Muscle of leg (tissue), 11 donors: ENCODE measurements around the gene WDR70. TPM values are rescaled to one million over a fixed set of nuclear protein-coding genes. Genes with fewer than 3 reads are reported as not detected.

ENCODE experiments used
- DNase-seq: peaks from one replicate; pipeline ENCODE4 v3.0.0; 2013
- H3K27ac ChIP-seq: one replicate; pipeline ENCODE4 v1.5.1; 2013; ENCODE audit warnings: mild to moderate bottlenecking, low read length, control low read depth
- H3K27me3 ChIP-seq: one replicate; pipeline ENCODE4 v1.6.1; 2013; ENCODE audit warnings: low read length; ENCODE audit not compliant: control insufficient read depth, insufficient read depth
- H3K36me3 ChIP-seq: one replicate; pipeline ENCODE4 v1.6.1; 2013; ENCODE audit warnings: low read length; ENCODE audit not compliant: control insufficient read depth, insufficient read depth
- H3K4me1 ChIP-seq: one replicate; pipeline ENCODE4 v1.6.1; 2013; ENCODE audit warnings: low read length; ENCODE audit not compliant: control insufficient read depth, insufficient read depth
- H3K4me3 ChIP-seq: one replicate; pipeline ENCODE4 v1.5.1; 2013; ENCODE audit warnings: low read length, control low read depth
- H3K9me3 ChIP-seq: replicated peaks from 2 replicates; pipeline ENCODE4 v1.6.1; 2013; ENCODE audit warnings: low read depth, low read length; ENCODE audit not compliant: control insufficient read depth
- WGBS: methylation state at CpG from one replicate; pipeline ENCODE4 v1.1.5; 2013; ENCODE audit warnings: missing lambda C conversion rate; ENCODE audit not compliant: insufficient coverage; 5-methylcytosine and 5-hydroxymethylcytosine counted together
- polyA plus RNA-seq, 8 donors: library from polyadenylated mRNA; unstranded; fragments of 120-200 nt; gene quantifications; one replicate each; pipeline versions ENCODE4 v1.2.1 to v1.2.3, GENCODE V29; 2013; ENCODE audit warnings: inconsistent platforms in 1 of 8, low replicate concordance in 1 of 8; ENCODE audit not compliant: insufficient read length in 8 of 8, insufficient read depth in 1 of 8
- total RNA-seq: library from RNA; stranded (reverse); fragments of 120-200 nt; gene quantifications from one replicate; pipeline ENCODE4 v1.2.4, GENCODE V29; 2013

WDR70 gene
- total and polyA plus RNA-seq, 9 donors: 24.3 to 44.2 (median 27.4) TPM

- H3K4me3 ChIP-seq: no peak overlapping the region
- no peaks in the 10 kb centered on the region for H3K27me3 ChIP-seq
- H3K9me3 ChIP-seq: no peaks in the 10 kb centered on the region
- H3K36me3 ChIP-seq: no peaks in the 10 kb centered on the region
- no peak overlapping the region for H3K27ac ChIP-seq
- H3K4me1 ChIP-seq: no peaks in the 10 kb centered on the region
- DNase-seq: no peak
Measured at GRCh38 chr5:37694867-37695266, 315.7 kb downstream of the WDR70 start.

GRCh38 chr5:37695647-37696046 lies 316.5 kb downstream of the WDR70 start:
- DNase-seq: no peak
- no peak overlapping the region for H3K27ac ChIP-seq
- no peaks in the 10 kb centered on the region for H3K27me3 ChIP-seq
- H3K36me3 ChIP-seq: no peaks in the 10 kb centered on the region
- no peaks in the 10 kb centered on the region for H3K4me1 ChIP-seq
- no peaks in the 10 kb centered on the region for H3K9me3 ChIP-seq
- WGBS: 75% methylated on average over 2 of the region's 3 CpGs
- no peak overlapping the region for H3K4me3 ChIP-seq

GRCh38 chr5:37696190-37697021 lies 317.3 kb downstream of the WDR70 start:
- Histone ChIP-seq H3K27me3 (no peaks in the 10 kb centered on the region), H3K9me3 (no peaks in the 10 kb centered on the region), H3K27ac (no peak overlapping the region), H3K4me1 (no peaks in the 10 kb centered on the region), H3K4me3 (no peak overlapping the region), H3K36me3 (no peaks in the 10 kb centered on the region)
- no peak for DNase-seq
- WGBS: no CpG with 5 or more reads among the region's 5 CpGs

- DNase-seq: no peak
- no peak overlapping the region for H3K4me3 ChIP-seq
- H3K4me1 ChIP-seq: no peaks in the 10 kb centered on the region
- no CpG with 5 or more reads among the region's 2 CpGs for WGBS
- H3K27me3 ChIP-seq: no peaks in the 10 kb centered on the region
- H3K27ac ChIP-seq: no peak overlapping the region
- H3K9me3 ChIP-seq: no peaks in the 10 kb centered on the region
- H3K36me3 ChIP-seq: no peaks in the 10 kb centered on the region
Measured at GRCh38 chr5:37701868-37702267, 322.8 kb downstream of the WDR70 start.

- Histone ChIP-seq H3K9me3 (no peaks in the 10 kb centered on the region), H3K27me3 (no peaks in the 10 kb centered on the region), H3K4me3 (no peak overlapping the region), H3K27ac (no peak overlapping the region), H3K4me1 (no peaks in the 10 kb centered on the region), H3K36me3 (no peaks in the 10 kb centered on the region)
- no peak for DNase-seq
- WGBS: no CpG with 5 or more reads among the region's 4 CpGs
Measured at GRCh38 chr5:37703841-37704241, 324.7 kb downstream of the WDR70 start.

GRCh38 chr5:37704406-37704805 lies 325.3 kb downstream of the WDR70 start:
- Histone ChIP-seq H3K36me3 (no peaks in the 10 kb centered on the region), H3K4me1 (no peaks in the 10 kb centered on the region), H3K9me3 (no peaks in the 10 kb centered on the region), H3K4me3 (no peak overlapping the region), H3K27me3 (no peaks in the 10 kb centered on the region), H3K27ac (no peak overlapping the region)
- DNase-seq: no peak
- 90% methylated on average over 1 of the region's 5 CpGs for WGBS

GRCh38 chr5:37709020-37709419 lies 329.9 kb downstream of the WDR70 start:
- DNase-seq: peak; percentile 50
- no peak overlapping the region for H3K4me3 ChIP-seq
- H3K27me3 ChIP-seq: no peaks in the 10 kb centered on the region
- no peaks in the 10 kb centered on the region for H3K4me1 ChIP-seq
- no peak overlapping the region for H3K27ac ChIP-seq
- no peaks in the 10 kb centered on the region for H3K9me3 ChIP-seq
- H3K36me3 ChIP-seq: no peaks in the 10 kb centered on the region

- Histone ChIP-seq H3K9me3 (no peaks in the 10 kb centered on the region), H3K27ac (no peak overlapping the region), H3K27me3 (no peaks in the 10 kb centered on the region), H3K4me1 (no peaks in the 10 kb centered on the region), H3K36me3 (no peaks in the 10 kb centered on the region), H3K4me3 (no peak overlapping the region)
- no peak for DNase-seq
- 75% methylated on average over 2 of the region's 2 CpGs for WGBS
Measured at GRCh38 chr5:37710965-37711364, 331.8 kb downstream of the WDR70 start.

- Histone ChIP-seq H3K27ac (no peak overlapping the region), H3K4me3 (no peak overlapping the region), H3K27me3 (no peaks in the 10 kb centered on the region), H3K36me3 (no peaks in the 10 kb centered on the region), H3K9me3 (no peaks in the 10 kb centered on the region), H3K4me1 (peaks cover 4% of the 10 kb centered on the region)
- 90% methylated on average over 2 of the region's 7 CpGs for whole genome bisulfite sequencing
- no peak for DNase-seq
Measured at GRCh38 chr5:37712750-37713149, 333.6 kb downstream of the WDR70 start.

- Histone ChIP-seq H3K36me3 (no peaks in the 10 kb centered on the region), H3K27me3 (no peaks in the 10 kb centered on the region), H3K27ac (no peak overlapping the region), H3K9me3 (no peaks in the 10 kb centered on the region), H3K4me1 (peaks cover 6% of the 10 kb centered on the region), H3K4me3 (no peak overlapping the region)
- no peak for DNase-seq
Measured at GRCh38 chr5:37714756-37715155, 335.6 kb downstream of the WDR70 start.

GRCh38 chr5:37715361-37715760 lies 336.2 kb downstream of the WDR70 start:
- H3K4me1 ChIP-seq: peaks cover 6% of the 10 kb centered on the region
- H3K36me3 ChIP-seq: no peaks in the 10 kb centered on the region
- no peak overlapping the region for H3K4me3 ChIP-seq
- H3K9me3 ChIP-seq: no peaks in the 10 kb centered on the region
- peak; percentile 33 for DNase-seq
- H3K27me3 ChIP-seq: no peaks in the 10 kb centered on the region
- no peak overlapping the region for H3K27ac ChIP-seq
